GM23338 (cell line): ENCODE measurements around the gene AP4S1. TPM values are rescaled to one million over a fixed set of nuclear protein-coding genes. Genes with fewer than 3 reads are reported as not detected.

Experiments used
- ATAC-seq: fragments of 200-7000 bp; cut with Tn5 transposase; 3 replicates; pipeline ENCODE4 v1.9.1; 2020
- DNase-seq: peaks from one replicate; pipeline ENCODE4 v3.0.0-alpha.2; 2015; ENCODE audit warnings: low spot score
- H2AFZ ChIP-seq: fragments of 200-600 bp; sonication (generic); 2 replicates; pipeline ENCODE4 v1.8.0; 2016; ENCODE audit warnings: antibody characterized with exemption, mild to moderate bottlenecking, moderate library complexity
- H3F3A ChIP-seq: fragments of 200-600 bp; sonication (generic); replicated peaks from 2 replicates; pipeline ENCODE4 v1.8.0; 2017; ENCODE audit warnings: antibody characterized with exemption, mixed run types, low read depth
- H3K27ac ChIP-seq: fragments of 200-600 bp; sonication (generic); 2 replicates; pipeline ENCODE4 v1.6.1; 2016; ENCODE audit warnings: low read depth
- H3K27me3 ChIP-seq: fragments of 200-600 bp; sonication (generic); 2 replicates; pipeline ENCODE4 v1.8.0; 2016; ENCODE audit warnings: mild to moderate bottlenecking, mixed run types, moderate library complexity; ENCODE audit not compliant: insufficient read depth
- H3K36me3 ChIP-seq: fragments of 200-600 bp; sonication (generic); 2 replicates; pipeline ENCODE4 v1.8.0; 2016; ENCODE audit warnings: mild to moderate bottlenecking; ENCODE audit not compliant: insufficient read depth
- H3K4me1 ChIP-seq: fragments of 200-600 bp; sonication (generic); 2 replicates; pipeline ENCODE4 v1.8.0; 2016; ENCODE audit warnings: mild to moderate bottlenecking, moderate library complexity; ENCODE audit not compliant: insufficient read depth
- H3K4me2 ChIP-seq: fragments of 200-600 bp; sonication (generic); 2 replicates; pipeline ENCODE4 v1.7.1; 2017; ENCODE audit warnings: mixed run types
- H3K4me3 ChIP-seq: fragments of 200-600 bp; sonication (generic); 2 replicates; pipeline ENCODE4 v1.6.1; 2016; ENCODE audit warnings: mixed run types
- H3K79me2 ChIP-seq: fragments of 200-600 bp; sonication (generic); replicated peaks from 2 replicates; pipeline ENCODE4 v1.8.0; 2017; ENCODE audit warnings: mild to moderate bottlenecking; ENCODE audit not compliant: insufficient read depth
- H3K9me2 ChIP-seq: fragments of 200-600 bp; sonication (generic); 2 replicates; pipeline ENCODE4 v1.8.0; 2017; ENCODE audit not compliant: insufficient read depth
- H4K20me1 ChIP-seq: fragments of 200-600 bp; sonication (generic); replicated peaks from 2 replicates; pipeline ENCODE4 v1.8.0; 2017; ENCODE audit warnings: mild to moderate bottlenecking; ENCODE audit not compliant: insufficient read depth
- H3K27ac Mint-ChIP-seq: 2 replicates; pipeline ENCODE4 v1.8.0; 2020; ENCODE audit warnings: inconsistent platforms, mild to moderate bottlenecking, moderate library complexity, mixed read lengths
- H3K27me3 Mint-ChIP-seq: 3 replicates; pipeline ENCODE4 v1.8.0; 2022; ENCODE audit warnings: low read depth, mild to moderate bottlenecking, moderate library complexity, mixed read lengths, inconsistent platforms; ENCODE audit not compliant: insufficient read depth, poor library complexity
- H3K36me3 Mint-ChIP-seq: 3 replicates; pipeline ENCODE4 v1.8.0; 2021; ENCODE audit warnings: low read depth, mild to moderate bottlenecking, inconsistent platforms, moderate library complexity, mixed read lengths
- H3K4me1 Mint-ChIP-seq: 3 replicates; pipeline ENCODE4 v1.8.0; 2020; ENCODE audit warnings: mild to moderate bottlenecking, inconsistent platforms, mixed read lengths
- H3K4me3 Mint-ChIP-seq: 3 replicates; pipeline ENCODE4 v1.8.0; 2021; ENCODE audit warnings: moderate library complexity, mild to moderate bottlenecking, inconsistent platforms, mixed read lengths
- H3K9me3 Mint-ChIP-seq: 3 replicates; pipeline ENCODE4 v1.8.0; 2020; ENCODE audit warnings: moderate library complexity, mild to moderate bottlenecking, inconsistent platforms, mixed read lengths
- CREB1 ChIP-seq: fragments of 250-450 bp; sonication (Bioruptor Pico); IDR thresholded peaks from 2 replicates; pipeline ENCODE4 v1.5.0; 2020; ENCODE audit warnings: low read depth, mild to moderate bottlenecking, moderate library complexity
- JUNB ChIP-seq: IDR thresholded peaks from one replicate; pipeline ENCODE4 v1.6.1; 2016; ENCODE audit warnings: antibody characterized with exemption; ENCODE audit not compliant: unreplicated experiment
- NANOG ChIP-seq: IDR thresholded peaks from 2 replicates; pipeline ENCODE4 v1.6.1; 2016; ENCODE audit warnings: antibody characterized with exemption, borderline replicate concordance
- POLR2AphosphoS5 ChIP-seq: IDR thresholded peaks from 2 replicates; pipeline ENCODE4 v1.6.1; 2016; ENCODE audit warnings: antibody characterized with exemption, low read depth
- STAT1 ChIP-seq: IDR thresholded peaks from one replicate; pipeline ENCODE4 v1.6.1; 2016; ENCODE audit warnings: antibody characterized with exemption; ENCODE audit not compliant: unreplicated experiment
- ZNF114 ChIP-seq: fragments of 250-450 bp; sonication (Bioruptor Pico); IDR thresholded peaks from 2 replicates; pipeline ENCODE4 v1.5.0; 2020; ENCODE audit warnings: mild to moderate bottlenecking, moderate library complexity
- ZNF331 ChIP-seq: fragments of 250-450 bp; sonication (Bioruptor Pico); IDR thresholded peaks from 2 replicates; pipeline ENCODE4 v1.5.0; 2020; ENCODE audit warnings: low read depth, mild to moderate bottlenecking, moderate library complexity
- ZNF462 ChIP-seq: fragments of 250-450 bp; sonication (Bioruptor Pico); IDR thresholded peaks from 2 replicates; pipeline ENCODE4 v1.5.0; 2020; ENCODE audit warnings: mild to moderate bottlenecking, moderate library complexity
- polyA plus RNA-seq: library from polyadenylated mRNA; unstranded; fragments of >200 nt; fragmentation: Nextera tagmentation; extraction: Ambion mirVana; gene quantifications from 2 replicates; pipeline ENCODE4 v1.2.1, GENCODE V29; 2016
- total RNA-seq: library from RNA; depleted of rRNA; stranded (reverse); fragments of >200 nt; shearing (Covaris generic); gene quantifications from 2 replicates; pipeline ENCODE4 v1.2.3, GENCODE V29; 2014
- TF ChIP-seq, protein P1 (sequence below), 2 experiments: fragments of 200-600 bp in 1 of 2; sonication (generic) in 1 of 2; conservative IDR thresholded peaks; 2 replicates each; pipeline versions ENCODE4 v1.5.1 to v1.6.1; 2016 to 2017; ENCODE audit warnings: antibody characterized with exemption in 2 of 2, low read depth in 2 of 2, mild to moderate bottlenecking in 2 of 2, moderate library complexity in 1 of 2

AP4S1 gene
- total and polyA plus RNA-seq, 2 experiments from 2014 or later = 13.4 to 15.7 TPM

DNA sequence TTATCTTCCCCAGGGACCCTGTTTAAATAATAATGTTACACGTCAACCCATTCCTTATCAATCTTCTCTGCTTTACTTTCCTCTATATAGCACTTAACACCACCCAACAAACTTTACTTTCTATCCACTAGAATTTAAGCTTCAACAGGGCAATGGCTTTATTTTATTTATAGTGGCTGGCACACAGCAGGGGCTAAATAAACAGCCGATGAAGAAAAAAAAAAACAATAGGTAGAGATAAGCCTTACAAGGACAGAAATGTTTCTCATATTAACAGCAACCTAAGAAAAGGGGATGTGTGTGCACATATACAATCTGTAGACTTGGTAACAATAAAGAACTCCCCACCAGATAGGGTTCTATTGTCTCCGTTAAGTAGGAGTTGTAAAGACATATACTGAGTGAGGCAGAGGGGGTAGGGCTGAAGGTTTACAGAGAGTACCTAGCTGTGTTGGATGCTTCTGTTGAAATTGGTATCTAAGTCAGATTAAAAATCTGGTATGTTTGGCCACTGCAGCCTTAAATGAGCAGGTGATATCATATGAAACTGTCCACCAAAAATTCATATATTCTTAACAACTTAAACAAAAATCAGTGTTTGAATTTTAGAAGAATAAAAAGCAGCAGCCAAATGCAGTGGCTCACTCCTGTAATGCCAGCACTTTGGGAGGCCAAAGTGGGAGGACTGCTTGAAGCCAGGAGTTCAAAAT, 24.7 kb upstream of the AP4S1 start (continued):
- no peak for TF ChIP-seq ZNF462
- no peak for TF ChIP-seq NANOG
- TF ChIP-seq, protein P1, sequence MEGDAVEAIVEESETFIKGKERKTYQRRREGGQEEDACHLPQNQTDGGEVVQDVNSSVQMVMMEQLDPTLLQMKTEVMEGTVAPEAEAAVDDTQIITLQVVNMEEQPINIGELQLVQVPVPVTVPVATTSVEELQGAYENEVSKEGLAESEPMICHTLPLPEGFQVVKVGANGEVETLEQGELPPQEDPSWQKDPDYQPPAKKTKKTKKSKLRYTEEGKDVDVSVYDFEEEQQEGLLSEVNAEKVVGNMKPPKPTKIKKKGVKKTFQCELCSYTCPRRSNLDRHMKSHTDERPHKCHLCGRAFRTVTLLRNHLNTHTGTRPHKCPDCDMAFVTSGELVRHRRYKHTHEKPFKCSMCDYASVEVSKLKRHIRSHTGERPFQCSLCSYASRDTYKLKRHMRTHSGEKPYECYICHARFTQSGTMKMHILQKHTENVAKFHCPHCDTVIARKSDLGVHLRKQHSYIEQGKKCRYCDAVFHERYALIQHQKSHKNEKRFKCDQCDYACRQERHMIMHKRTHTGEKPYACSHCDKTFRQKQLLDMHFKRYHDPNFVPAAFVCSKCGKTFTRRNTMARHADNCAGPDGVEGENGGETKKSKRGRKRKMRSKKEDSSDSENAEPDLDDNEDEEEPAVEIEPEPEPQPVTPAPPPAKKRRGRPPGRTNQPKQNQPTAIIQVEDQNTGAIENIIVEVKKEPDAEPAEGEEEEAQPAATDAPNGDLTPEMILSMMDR (conservative IDR thresholded peaks at IDR 0.05; ENCODE audit: low read depth in 2 of 2) = no peak
- TF ChIP-seq ZNF331 (CRISPR knock-in tag) = no peak
- no peak for TF ChIP-seq JUNB

GRCh38 chr14:31001339-31001658, 24.1 kb upstream of the AP4S1 start:
- Mint-ChIP-seq H3K9me3 (peaks cover 11% of the 10 kb centered on the region; the same call in 2 of the 3 replicates), H3K4me3 (no peak overlapping the region)
- peaks cover 27% of the 10 kb centered on the region for H4K20me1 ChIP-seq

More at GRCh38 chr14:31001339-31001658, 24.1 kb upstream of the AP4S1 start:
- H3K4me1 ChIP-seq = peaks cover 53% of the 10 kb centered on the region
- no peaks in the 10 kb centered on the region for H3K9me2 ChIP-seq
- peaks cover 4% of the 10 kb centered on the region for H3K27me3 Mint-ChIP-seq
- no peak overlapping the region for H2AFZ ChIP-seq
- TF ChIP-seq NANOG = no peak
- TF ChIP-seq, protein P1 (conservative IDR thresholded peaks at IDR 0.05; ENCODE audit: low read depth in 2 of 2) = no peak
- no peak for TF ChIP-seq CREB1 (CRISPR knock-in tag)
- no peak for TF ChIP-seq STAT1
- no peak for TF ChIP-seq ZNF331 (CRISPR knock-in tag)
- TF ChIP-seq POLR2AphosphoS5 = no peak
- TF ChIP-seq ZNF114 = no peak
- no peak overlapping the region for H3K4me2 ChIP-seq
- H3K27ac Mint-ChIP-seq = no peak overlapping the region; the same call in 1 of the 2 replicates
- DNase-seq = no peak
- peaks cover 100% of the 10 kb centered on the region for H3K79me2 ChIP-seq
- H3K4me3 ChIP-seq = no peak overlapping the region
- no peak for ATAC-seq
- peaks cover 43% of the 10 kb centered on the region; the same call in 2 of the 3 replicates for H3K36me3 Mint-ChIP-seq
- H3K4me1 Mint-ChIP-seq = peaks cover 59% of the 10 kb centered on the region
- no peaks in the 10 kb centered on the region; the same call in 1 of the 2 replicates for H3K36me3 ChIP-seq
- no peaks in the 10 kb centered on the region for H3K27me3 ChIP-seq
- H3K27ac ChIP-seq = no peak overlapping the region
- peaks cover 14% of the 10 kb centered on the region; the same call in 1 of the 2 replicates for H3F3A ChIP-seq
